Mammary epithelial cell (primary cell): ENCODE data around the gene RELN.

Experiments used
- EZH2 ChIP-seq: IDR thresholded peaks from 2 replicates; pipeline ENCODE4 v1.6.1; 2012; ENCODE audit warnings: low read length, inconsistent platforms, borderline replicate concordance
- TF ChIP-seq, protein P1 (sequence below), 2 donors: IDR thresholded peaks in 1 of 2; conservative IDR thresholded peaks in 1 of 2; 2 replicates each; pipeline ENCODE4 v1.5.1; 2011 to 2012; ENCODE audit warnings: inconsistent platforms in 2 of 2, low read length in 2 of 2, mild to moderate bottlenecking in 2 of 2, control low read depth in 1 of 2, low read depth in 1 of 2; ENCODE audit not compliant: insufficient read depth in 1 of 2; ENCODE audit errors: extremely low read depth in 1 of 2

- TF ChIP-seq, protein P1, sequence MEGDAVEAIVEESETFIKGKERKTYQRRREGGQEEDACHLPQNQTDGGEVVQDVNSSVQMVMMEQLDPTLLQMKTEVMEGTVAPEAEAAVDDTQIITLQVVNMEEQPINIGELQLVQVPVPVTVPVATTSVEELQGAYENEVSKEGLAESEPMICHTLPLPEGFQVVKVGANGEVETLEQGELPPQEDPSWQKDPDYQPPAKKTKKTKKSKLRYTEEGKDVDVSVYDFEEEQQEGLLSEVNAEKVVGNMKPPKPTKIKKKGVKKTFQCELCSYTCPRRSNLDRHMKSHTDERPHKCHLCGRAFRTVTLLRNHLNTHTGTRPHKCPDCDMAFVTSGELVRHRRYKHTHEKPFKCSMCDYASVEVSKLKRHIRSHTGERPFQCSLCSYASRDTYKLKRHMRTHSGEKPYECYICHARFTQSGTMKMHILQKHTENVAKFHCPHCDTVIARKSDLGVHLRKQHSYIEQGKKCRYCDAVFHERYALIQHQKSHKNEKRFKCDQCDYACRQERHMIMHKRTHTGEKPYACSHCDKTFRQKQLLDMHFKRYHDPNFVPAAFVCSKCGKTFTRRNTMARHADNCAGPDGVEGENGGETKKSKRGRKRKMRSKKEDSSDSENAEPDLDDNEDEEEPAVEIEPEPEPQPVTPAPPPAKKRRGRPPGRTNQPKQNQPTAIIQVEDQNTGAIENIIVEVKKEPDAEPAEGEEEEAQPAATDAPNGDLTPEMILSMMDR (conservative IDR thresholded peaks at IDR 0.05 in 1 of 2, IDR thresholded peaks at IDR 0.05 in 1 of 2; ENCODE audit: extremely low read depth in 1 of 2, insufficient read depth in 1 of 2, low read depth in 1 of 2, low read length in 2 of 2) = no peak
- TF ChIP-seq EZH2 = no peak
Observed at GRCh38 chr7:103705542-103705941, 283.9 kb downstream of the RELN start.
